Occipital lobe (tissue), 2 donors: ENCODE measurements around the gene USP6. TPM values are rescaled to one million over a fixed set of nuclear protein-coding genes. Genes with fewer than 3 reads are reported as not detected.
"Not testable (repeated sequence)": the region's sequence is repeated elsewhere in the genome, so short reads cannot be mapped to it uniquely, and the experiment has no call there.

Experiments
- DNase-seq: peaks from one replicate; lab custom pipeline; 2025; lab: John Stamatoyannopoulos, UW
- total RNA-seq: library from RNA; depleted of rRNA; stranded (reverse); fragments of >200 nt; gene quantifications from one replicate; pipeline ENCODE4 v1.2.3, GENCODE V29; 2014

The USP6 gene
- total RNA-seq, 1 donor from 2014 or later: 0.16 TPM

DNA sequence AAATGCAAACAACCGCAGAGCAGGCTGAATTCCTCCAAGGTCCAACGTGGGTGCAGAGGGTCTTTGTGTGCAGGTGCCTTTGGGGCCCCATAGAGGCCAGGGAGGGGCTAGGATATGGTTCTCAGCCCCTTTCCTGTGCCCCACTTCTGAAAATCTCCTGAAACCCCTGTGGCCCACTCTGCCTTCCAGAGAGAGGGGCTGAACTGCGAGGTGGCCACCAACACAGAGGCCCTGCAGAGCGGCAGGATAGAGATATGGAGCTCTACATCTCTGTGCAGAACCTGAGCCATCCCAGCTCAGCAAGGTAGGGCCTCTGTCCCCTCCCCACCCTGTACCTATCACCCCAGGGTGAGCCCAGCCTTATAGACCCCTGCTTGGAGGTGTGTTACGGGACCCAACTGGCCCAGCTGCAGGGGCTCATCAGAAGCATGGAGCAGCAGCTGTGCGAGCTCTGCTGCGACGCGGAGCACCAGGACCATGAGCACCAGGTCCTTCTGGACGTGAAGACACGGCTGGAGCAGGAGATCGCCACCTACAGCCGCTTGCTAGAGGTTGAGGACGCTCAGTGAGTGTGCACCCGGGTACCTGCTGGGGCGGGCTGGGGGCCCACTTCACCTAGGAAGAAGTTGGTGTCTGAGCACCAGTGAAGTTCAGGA lies 5.5 kb downstream of the USP6 start:
- no peak for DNase-seq

GRCh38 chr17:5122056-5122455 lies 6.2 kb downstream of the USP6 start:
- DNase-seq: not testable (repeated sequence)

- DNase-seq: no peak
Observed at GRCh38 chr17:5122586-5123342, 6.9 kb downstream of the USP6 start.

DNA sequence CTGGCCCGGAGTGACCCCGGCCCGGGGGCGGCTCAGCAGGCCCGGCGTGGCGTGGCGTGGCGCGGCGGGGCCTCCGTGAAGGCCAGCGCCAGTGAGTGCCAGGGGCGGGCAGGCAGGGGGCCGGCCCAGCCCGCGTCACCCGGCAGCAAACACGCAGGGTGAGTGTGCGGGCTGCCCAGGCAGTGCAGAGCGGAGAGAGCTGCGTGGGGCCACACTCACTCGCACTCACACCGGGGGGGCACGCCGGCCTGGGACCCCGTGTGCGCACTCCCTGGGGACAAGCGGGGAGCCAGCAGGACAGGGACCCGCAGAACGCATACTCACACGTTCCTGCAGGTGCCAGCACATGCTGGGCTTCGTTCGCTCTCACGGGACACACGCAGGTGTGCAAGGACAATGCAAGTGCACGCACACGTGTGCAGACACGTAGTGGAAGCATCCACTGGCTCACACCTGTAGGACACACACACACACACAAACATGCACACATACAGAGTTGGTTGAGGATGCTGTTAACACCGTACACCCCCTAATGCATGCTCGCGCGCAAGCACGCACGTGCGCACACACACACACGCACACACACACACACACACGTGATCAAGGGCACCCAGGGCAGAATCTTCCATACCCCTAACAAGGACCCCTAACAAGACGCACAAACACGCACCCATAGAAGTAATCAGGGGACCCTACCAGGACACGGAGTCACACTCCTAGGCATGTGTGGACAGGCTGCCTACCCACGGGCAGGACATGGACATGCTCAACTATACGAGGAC lies 7.7 kb downstream of the USP6 start:
- DNase-seq: no peak

DNA sequence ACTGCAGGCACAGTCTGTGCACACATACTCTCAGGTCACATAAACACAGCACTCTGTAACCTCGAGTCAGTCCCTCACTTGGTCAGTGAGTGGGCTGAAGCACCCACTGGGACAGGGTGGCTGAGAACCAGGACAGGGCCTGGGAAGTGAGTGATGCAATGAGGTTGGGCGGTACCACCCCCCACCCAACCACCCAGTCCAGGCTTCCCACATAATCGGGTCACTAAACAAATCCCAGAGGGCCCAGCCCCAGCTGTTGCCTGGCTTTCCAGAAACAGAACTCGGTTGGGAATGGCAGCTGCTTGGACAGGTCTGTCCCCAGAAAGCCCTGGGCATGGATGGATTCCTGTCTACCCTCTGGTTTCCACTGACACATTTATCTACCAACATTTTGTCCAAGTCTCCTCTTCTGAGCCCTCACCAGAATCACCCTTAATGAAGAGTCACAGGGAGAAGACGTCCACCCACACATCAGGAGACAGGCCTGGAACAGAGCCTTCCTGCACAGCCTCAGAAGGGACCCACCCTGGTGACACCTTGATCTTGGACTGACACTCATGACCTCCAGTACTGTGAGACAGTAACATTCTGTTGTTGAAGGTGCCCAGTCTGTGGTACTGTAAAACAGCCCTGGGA lies 8.4 kb downstream of the USP6 start:
- not testable (repeated sequence) for DNase-seq

DNA sequence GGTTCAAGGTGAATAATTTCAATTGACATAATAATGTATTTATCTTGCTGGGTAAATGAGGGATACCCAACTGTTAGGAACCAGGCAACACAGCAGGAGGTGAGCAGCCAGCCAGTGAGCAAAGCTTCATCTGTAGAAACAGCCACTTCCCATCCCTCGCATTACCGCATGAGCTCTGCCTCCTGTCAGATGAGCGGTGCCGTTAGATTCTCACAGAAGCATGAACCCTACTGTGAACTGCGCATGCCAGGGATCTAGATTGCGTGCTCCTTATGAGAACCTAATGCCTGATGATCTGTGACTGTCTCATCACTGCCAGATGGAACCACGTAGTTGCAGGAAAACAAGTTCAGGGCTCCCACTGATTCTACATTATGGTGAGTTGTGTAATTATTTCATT lies 9.1 kb downstream of the USP6 start:
- not testable (repeated sequence) for DNase-seq

GRCh38 chr17:5126719-5127488 lies 11.1 kb downstream of the USP6 start:
- no peak for DNase-seq

GRCh38 chr17:5127910-5128309 lies 12.1 kb downstream of the USP6 start:
- DNase-seq: no peak

- not testable (repeated sequence) for DNase-seq
Observed at GRCh38 chr17:5128387-5128786, 12.6 kb downstream of the USP6 start.

DNA sequence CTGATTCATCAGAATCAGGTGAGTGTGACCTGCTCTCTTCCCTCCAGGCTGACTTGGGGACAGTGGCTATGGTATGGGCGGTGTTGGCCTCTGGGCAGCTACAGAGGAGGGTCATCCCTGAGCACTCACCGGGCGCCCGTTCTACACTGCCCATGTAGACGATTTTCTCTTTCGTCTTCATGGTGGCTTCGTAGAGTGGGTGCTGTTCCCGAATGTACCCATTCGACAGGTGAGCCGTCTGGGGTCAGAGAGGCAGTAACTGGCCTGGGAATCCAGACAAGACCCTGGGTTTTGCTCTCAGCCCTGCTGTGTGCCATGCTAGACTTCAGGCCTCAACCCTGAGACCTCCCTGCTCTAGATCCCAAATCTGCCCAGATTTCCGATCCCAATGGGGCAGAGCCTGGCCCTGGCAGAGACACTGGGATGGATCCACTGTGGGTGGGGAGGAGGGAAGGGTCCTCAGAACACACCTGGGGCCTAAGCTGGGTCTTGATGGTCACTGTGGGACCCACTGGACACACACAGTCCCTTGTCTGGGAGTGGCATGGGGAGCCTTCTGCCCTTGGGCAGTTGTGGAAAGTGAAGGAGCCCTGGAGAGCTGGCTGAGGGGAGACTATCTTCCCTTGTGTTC lies 13.2 kb downstream of the USP6 start:
- DNase-seq: no peak

DNA sequence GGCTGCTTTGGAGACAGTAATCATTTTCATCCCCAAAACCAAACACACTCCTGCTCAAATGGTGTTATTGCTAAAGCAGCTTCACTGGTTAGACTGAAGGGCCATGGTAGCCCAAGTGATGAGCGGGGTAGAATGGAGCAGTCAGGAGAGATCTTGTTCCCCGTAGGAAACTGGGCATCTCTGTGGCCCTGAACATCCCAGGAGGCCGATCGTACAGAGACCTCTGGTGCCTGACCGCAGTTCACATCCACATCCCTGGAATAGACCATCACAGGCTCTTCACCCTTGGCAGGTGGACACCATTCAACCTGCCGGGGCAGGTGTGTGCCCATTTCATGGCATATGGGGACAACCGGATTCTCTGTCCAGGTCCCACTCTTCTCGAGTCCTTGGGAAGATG lies 13.9 kb downstream of the USP6 start:
- DNase-seq: not testable (repeated sequence)

DNA sequence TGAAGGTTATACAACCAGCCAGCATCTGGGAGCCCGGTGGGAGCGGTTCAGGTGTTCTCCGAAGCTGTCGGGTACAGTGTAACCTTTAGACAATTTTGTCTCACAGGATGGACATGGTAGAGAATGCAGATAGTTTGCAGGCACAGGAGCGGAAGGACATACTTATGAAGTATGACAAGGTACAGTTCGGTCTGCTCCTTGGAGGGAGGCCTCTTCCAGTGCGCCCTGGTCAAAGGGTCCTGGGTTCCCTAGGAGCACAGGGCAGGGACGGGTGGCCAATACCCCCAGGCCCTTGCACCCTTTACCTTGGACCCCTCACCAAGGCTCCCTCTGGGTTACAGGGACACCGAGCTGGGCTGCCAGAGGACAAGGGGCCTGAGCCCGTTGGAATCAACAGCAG lies 14.4 kb downstream of the USP6 start:
- not testable (repeated sequence) for DNase-seq

- DNase-seq: not testable (repeated sequence)
Observed at GRCh38 chr17:5130687-5131086, 14.9 kb downstream of the USP6 start.

GRCh38 chr17:5131146-5131715 lies 15.4 kb downstream of the USP6 start:
- no peak for DNase-seq

- DNase-seq: not testable (repeated sequence)
Observed at GRCh38 chr17:5131799-5132502, 16.1 kb downstream of the USP6 start.

GRCh38 chr17:5132503-5133225 lies 16.8 kb downstream of the USP6 start:
- not testable (repeated sequence) for DNase-seq

- DNase-seq: no peak
Observed at GRCh38 chr17:5133311-5133710, 17.5 kb downstream of the USP6 start.

GRCh38 chr17:5133961-5134360 lies 18.1 kb downstream of the USP6 start:
- DNase-seq: not testable (repeated sequence)

DNA sequence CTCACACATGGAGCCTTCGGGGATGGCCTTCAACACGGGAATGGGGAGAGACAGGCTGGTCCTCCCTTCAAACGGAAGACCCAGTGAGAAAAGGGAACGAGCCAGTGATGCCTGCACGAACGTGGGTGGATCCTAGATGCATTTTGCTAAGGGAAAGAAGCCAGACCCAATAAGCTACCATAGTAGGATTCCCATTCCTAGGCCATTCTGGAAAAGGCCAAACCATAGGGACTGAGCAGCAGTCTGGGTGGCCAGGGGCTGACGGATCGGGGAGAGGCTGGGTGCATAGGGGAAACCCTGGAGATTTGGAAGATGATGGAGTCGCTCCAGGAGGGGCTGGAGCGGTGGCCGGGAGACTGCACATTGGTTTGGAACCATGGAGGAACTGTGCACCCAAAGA lies 18.7 kb downstream of the USP6 start:
- DNase-seq: not testable (repeated sequence)
